Measurements from ENCODE around the gene ARID5B.
A peak's percentile ranks its signal among the peaks of the same experiment; 100 is the strongest.

The ARID5B gene

DNA sequence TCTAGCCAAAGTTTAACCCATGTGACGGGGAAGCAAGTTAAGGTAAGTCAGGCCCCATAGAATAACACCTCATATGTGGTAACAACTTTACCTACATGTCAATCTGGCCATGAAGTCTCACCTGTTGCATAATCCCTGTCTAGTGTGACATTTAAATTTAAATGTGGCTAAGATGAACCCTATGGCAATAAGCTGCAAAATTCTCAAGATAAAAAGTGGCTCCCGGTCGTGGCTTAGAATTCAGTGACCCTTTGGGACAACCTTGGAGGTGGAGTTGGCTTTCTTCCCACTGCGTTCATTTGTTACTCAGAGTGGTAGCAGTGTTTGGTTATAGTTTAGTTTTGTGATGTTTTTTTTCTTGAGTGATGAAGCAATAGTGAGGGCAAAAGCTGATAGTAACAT, 90.6 kb downstream of the ARID5B start:
- no peak for DNase-seq (ENCODE audit: low read depth, low spot score)
- ChIA-PET POLR2A (interaction anchor here (0.6 kb wide), 1 partner anchor 85 kb away, joined by 3 read pairs; no protein-coding TSS in a partner anchor), CTCF (interaction anchor here (0.7 to 1.0 kb wide), 2 partner anchors 33 to 89 kb away, joined by 3 read pairs; no protein-coding TSS in a partner anchor)
- TF ChIP-seq, protein P1, sequence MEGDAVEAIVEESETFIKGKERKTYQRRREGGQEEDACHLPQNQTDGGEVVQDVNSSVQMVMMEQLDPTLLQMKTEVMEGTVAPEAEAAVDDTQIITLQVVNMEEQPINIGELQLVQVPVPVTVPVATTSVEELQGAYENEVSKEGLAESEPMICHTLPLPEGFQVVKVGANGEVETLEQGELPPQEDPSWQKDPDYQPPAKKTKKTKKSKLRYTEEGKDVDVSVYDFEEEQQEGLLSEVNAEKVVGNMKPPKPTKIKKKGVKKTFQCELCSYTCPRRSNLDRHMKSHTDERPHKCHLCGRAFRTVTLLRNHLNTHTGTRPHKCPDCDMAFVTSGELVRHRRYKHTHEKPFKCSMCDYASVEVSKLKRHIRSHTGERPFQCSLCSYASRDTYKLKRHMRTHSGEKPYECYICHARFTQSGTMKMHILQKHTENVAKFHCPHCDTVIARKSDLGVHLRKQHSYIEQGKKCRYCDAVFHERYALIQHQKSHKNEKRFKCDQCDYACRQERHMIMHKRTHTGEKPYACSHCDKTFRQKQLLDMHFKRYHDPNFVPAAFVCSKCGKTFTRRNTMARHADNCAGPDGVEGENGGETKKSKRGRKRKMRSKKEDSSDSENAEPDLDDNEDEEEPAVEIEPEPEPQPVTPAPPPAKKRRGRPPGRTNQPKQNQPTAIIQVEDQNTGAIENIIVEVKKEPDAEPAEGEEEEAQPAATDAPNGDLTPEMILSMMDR (IDR thresholded peaks at IDR 0.05; ENCODE audit: insufficient read depth, low read length, missing control alignments) = no peak
- no peak overlapping the region for H3K4me3 ChIP-seq (ENCODE audit: low read depth, low read length)

GRCh38 chr10:61992671-61993668, 91.5 kb downstream of the ARID5B start:
- H3K4me3 ChIP-seq (ENCODE audit: low read depth, low read length) = no peak overlapping the region; the same call in 1 of the 2 replicates
- ChIA-PET POLR2A (interaction anchor here (0.7 kb wide), 1 partner anchor 90 kb away, joined by 3 read pairs; no protein-coding TSS in a partner anchor), CTCF (interaction anchor here (1.0 to 1.2 kb wide), 2 partner anchors 45 to 89 kb away, joined by 3 to 6 read pairs; no protein-coding TSS in a partner anchor)
- TF ChIP-seq, protein P1 (IDR thresholded peaks at IDR 0.05; ENCODE audit: insufficient read depth, low read length, missing control alignments) = no peak
- DNase-seq (ENCODE audit: low read depth, low spot score) = peak; percentile 75

DNA sequence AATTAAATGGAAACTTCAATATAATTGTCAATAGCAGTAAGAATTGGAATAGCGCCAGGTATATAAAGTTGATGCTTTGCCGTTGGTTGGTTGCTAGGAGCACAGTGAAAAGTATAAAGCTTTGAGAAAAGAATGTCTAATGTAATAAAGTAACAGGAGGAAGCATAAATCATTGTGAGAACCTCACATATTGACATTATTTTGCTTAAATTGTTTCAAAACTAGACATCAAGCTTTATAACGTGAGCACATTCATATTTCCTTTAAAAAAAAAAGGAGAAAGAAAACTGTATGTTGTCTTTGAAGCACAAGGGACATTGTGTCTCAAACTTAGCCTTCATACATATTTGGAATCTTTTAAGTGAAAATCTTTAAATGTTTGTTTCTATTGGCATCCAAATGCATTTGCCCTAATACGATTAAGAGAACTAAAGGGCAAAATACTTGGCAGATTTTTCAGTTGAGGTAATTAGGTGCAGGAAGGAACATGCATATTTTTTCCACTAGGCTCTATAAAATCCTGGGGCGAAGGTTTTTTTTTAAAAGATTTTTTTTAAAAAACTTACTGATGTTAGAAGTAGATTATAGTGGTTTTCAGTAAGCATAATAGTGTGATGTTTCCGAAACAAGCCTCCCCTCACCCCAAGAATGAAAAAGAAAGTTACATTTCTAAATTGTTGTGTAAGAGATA, 92.4 kb downstream of the ARID5B start:
- POLR2A ChIA-PET = interaction anchor here (0.7 kb wide), 1 partner anchor 91 kb away, joined by 3 read pairs; no protein-coding TSS in a partner anchor
- no peak for DNase-seq (ENCODE audit: low read depth, low spot score)
- no peak overlapping the region for H3K4me3 ChIP-seq (ENCODE audit: low read depth, low read length)
- CTCF ChIA-PET = no interaction called here
- TF ChIP-seq, protein P1 (IDR thresholded peaks at IDR 0.05; ENCODE audit: insufficient read depth, low read length, missing control alignments) = no peak

DNA sequence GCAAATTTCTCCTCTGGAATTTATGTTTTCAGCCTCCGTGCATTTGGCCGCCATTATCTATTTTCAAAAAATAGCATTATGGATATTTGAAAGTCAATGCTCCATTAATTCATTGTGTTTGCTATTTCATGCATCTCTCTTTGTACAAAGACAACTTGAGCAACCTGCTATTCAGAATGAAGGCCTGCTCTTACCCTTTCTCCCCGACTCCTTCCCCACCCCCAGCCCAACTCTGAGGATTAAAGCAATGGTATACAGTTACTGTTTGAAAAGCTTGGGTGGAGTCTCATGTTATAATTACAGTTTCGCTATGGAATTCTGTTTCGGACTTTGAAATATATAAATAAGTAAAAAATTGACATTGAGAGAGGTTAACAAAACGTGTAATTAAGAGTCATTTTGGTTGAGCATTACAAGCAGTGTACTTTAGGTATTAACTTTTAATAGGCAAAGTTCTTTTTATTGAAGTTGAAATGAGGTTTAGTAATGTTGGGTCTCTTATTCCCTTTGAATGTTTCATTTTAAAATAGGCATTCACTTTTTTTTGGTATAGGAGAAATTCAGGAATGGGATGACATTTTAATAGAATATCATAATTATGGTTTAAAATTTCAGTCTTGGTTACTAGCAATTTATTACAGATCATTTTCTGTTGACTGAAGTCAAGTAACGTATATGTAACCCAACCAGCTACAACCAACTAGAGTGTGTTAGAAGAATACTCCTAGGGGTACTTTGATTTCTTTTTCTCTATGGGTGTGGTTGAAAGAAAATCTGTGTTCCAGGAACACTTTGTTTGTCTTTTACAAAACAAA, 93.1 kb downstream of the ARID5B start:
- H3K4me3 ChIP-seq (ENCODE audit: low read depth, low read length) = no peak overlapping the region
- POLR2A ChIA-PET = no interaction called here
- DNase-seq (ENCODE audit: low read depth, low spot score) = no peak
- CTCF ChIA-PET = no interaction called here
- TF ChIP-seq, protein P1 (IDR thresholded peaks at IDR 0.05; ENCODE audit: insufficient read depth, low read length, missing control alignments) = no peak

GRCh38 chr10:61995220-61995503, 93.7 kb downstream of the ARID5B start:
- H3K4me3 ChIP-seq (ENCODE audit: low read depth, low read length) = no peak overlapping the region
- ChIA-PET POLR2A (no interaction called here), CTCF (interaction anchor here (1.7 kb wide), 1 partner anchor 9 kb away, joined by 4 read pairs; no protein-coding TSS in a partner anchor)
- TF ChIP-seq, protein P1 (IDR thresholded peaks at IDR 0.05; ENCODE audit: insufficient read depth, low read length, missing control alignments) = no peak
- DNase-seq (ENCODE audit: low read depth, low spot score) = no peak
